Fibroblast of lung (primary cell): Measurements from ENCODE around the gene DPEP3. TPM values are rescaled to one million over a fixed set of nuclear protein-coding genes. Genes with fewer than 3 reads are reported as not detected.

Source experiments
- DNase-seq, 2 donors: peaks; one replicate each; pipeline versions ENCODE4 v3.0.0 to v3.0.0-alpha.2; 2010; ENCODE audit warnings: low read depth in 2 of 2
- H2AFZ ChIP-seq: 2 replicates; pipeline ENCODE4 v1.5.1; 2012; ENCODE audit warnings: low read length, control low read depth, inconsistent platforms
- H3K27ac ChIP-seq: 2 replicates; pipeline ENCODE4 v1.5.1; 2011; ENCODE audit warnings: low read length, control low read depth; ENCODE audit not compliant: insufficient read depth
- H3K27me3 ChIP-seq: 2 replicates; pipeline ENCODE4 v1.5.1; 2011; ENCODE audit warnings: mild to moderate bottlenecking, low read length; ENCODE audit not compliant: control insufficient read depth, insufficient read depth
- H3K36me3 ChIP-seq: 2 replicates; pipeline ENCODE4 v1.5.1; 2011; ENCODE audit warnings: low read length; ENCODE audit not compliant: control insufficient read depth, insufficient read depth
- H3K4me1 ChIP-seq: 2 replicates; pipeline ENCODE4 v1.5.1; 2011; ENCODE audit warnings: low read length; ENCODE audit not compliant: control insufficient read depth, insufficient read depth; ENCODE audit errors: extremely low read depth
- H3K4me2 ChIP-seq: 2 replicates; pipeline ENCODE4 v1.5.1; 2011; ENCODE audit warnings: low read length, control low read depth; ENCODE audit not compliant: insufficient read depth; ENCODE audit errors: extremely low read depth
- H3K4me3 ChIP-seq, 4 experiments: fragments of 200-600 bp in 1 of 4; sonication (generic) in 1 of 4; replicated peaks in 1 of 4; 2 replicates each; pipeline ENCODE4 v1.5.1; 2011 to 2016; ENCODE audit warnings: low read length in 4 of 4, low read depth in 3 of 4, mild to moderate bottlenecking in 3 of 4, control low read depth in 2 of 4, inconsistent platforms in 1 of 4, mixed read lengths in 1 of 4; ENCODE audit not compliant: insufficient read depth in 1 of 4; ENCODE audit errors: control extremely low read depth in 1 of 4
- H3K79me2 ChIP-seq: 2 replicates; pipeline ENCODE4 v1.5.1; 2012; ENCODE audit warnings: mild to moderate bottlenecking, low read length, inconsistent platforms; ENCODE audit not compliant: control insufficient read depth, insufficient read depth
- H3K9ac ChIP-seq: 2 replicates; pipeline ENCODE4 v1.5.1; 2011; ENCODE audit warnings: mild to moderate bottlenecking, low read length, control low read depth; ENCODE audit not compliant: insufficient read depth
- H3K9me3 ChIP-seq: 2 replicates; pipeline ENCODE4 v1.5.1; 2012; ENCODE audit warnings: low read depth, low read length; ENCODE audit not compliant: control insufficient read depth, insufficient read depth
- H4K20me1 ChIP-seq: 2 replicates; pipeline ENCODE4 v1.5.1; 2011; ENCODE audit warnings: low read length; ENCODE audit not compliant: control insufficient read depth, insufficient read depth; ENCODE audit errors: extremely low read depth
- CTCF ChIP-seq, 2 donors: IDR thresholded peaks in 1 of 2; conservative IDR thresholded peaks in 1 of 2; 1 replicate in 1 of 2; 2 replicates in 1 of 2; pipeline ENCODE4 v1.5.1; 2011 to 2012; ENCODE audit warnings: low read length in 2 of 2, control low read depth in 1 of 2, inconsistent platforms in 1 of 2, low read depth in 1 of 2, mild to moderate bottlenecking in 1 of 2
- EZH2 ChIP-seq: IDR thresholded peaks from 2 replicates; pipeline ENCODE4 v1.5.1; 2012; ENCODE audit warnings: low read length, control low read depth, mild to moderate bottlenecking; ENCODE audit errors: missing control alignments
- polyA plus RNA-seq, 2 donors: library from polyadenylated mRNA; depleted of rRNA in 1 of 2; stranded (reverse) in 1 of 2; unstranded in 1 of 2; fragments of >200 nt; gene quantifications; 2 replicates each; pipeline ENCODE4 v1.2.1, GENCODE V29; 2011 to 2012; ENCODE audit warnings: missing spikeins in 1 of 2
- total RNA-seq: library from RNA; depleted of rRNA; stranded (reverse); fragments of >200 nt; gene quantifications from 2 replicates; pipeline ENCODE4 v1.2.1, GENCODE V29; 2014

The DPEP3 gene
- total and polyA plus RNA-seq, 2 donors (not counting 1 experiment from before 2014, with no cell fraction given) = not detected

GRCh38 chr16:67966549-67967182 is 13.6 kb downstream of the DPEP3 start:
- H4K20me1 ChIP-seq = no peaks in the 10 kb centered on the region
- H2AFZ ChIP-seq = no peak overlapping the region
- peak; percentile 28 to 57 for DNase-seq
- peaks cover 65% of the 10 kb centered on the region for H3K79me2 ChIP-seq
- H3K4me2 ChIP-seq = peak overlapping the region; percentile 91
- H3K36me3 ChIP-seq = peaks cover 11% of the 10 kb centered on the region
- H3K4me3 ChIP-seq = peak overlapping the region; percentile 44 to 99 (median 84)
- H3K4me1 ChIP-seq = peaks cover 25% of the 10 kb centered on the region
- H3K9ac ChIP-seq = peak overlapping the region; percentile 92
- peak overlapping the region; percentile 85 for H3K27ac ChIP-seq
- H3K9me3 ChIP-seq = no peaks in the 10 kb centered on the region
- TF ChIP-seq EZH2 (no peak), CTCF (conservative IDR thresholded peaks at IDR 0.05 in 1 of 2, IDR thresholded peaks at IDR 0.05 in 1 of 2; ENCODE audit: low read depth in 1 of 2, low read length in 2 of 2) (no peak)
- no peaks in the 10 kb centered on the region for H3K27me3 ChIP-seq

GRCh38 chr16:67965668-67966548 is 14.4 kb downstream of the DPEP3 start:
- H4K20me1 ChIP-seq = no peaks in the 10 kb centered on the region
- H3K36me3 ChIP-seq = peaks cover 19% of the 10 kb centered on the region
- peak in 1 of 2 donors; percentile 42 for DNase-seq

More at GRCh38 chr16:67965668-67966548, 14.4 kb downstream of the DPEP3 start:
- Histone ChIP-seq H3K27me3 (no peaks in the 10 kb centered on the region), H2AFZ (no peak overlapping the region), H3K9ac (peak overlapping the region; percentile 62), H3K4me2 (peak overlapping the region; percentile 91), H3K27ac (peak overlapping the region; percentile 85), H3K79me2 (peaks cover 72% of the 10 kb centered on the region), H3K4me3 (peak overlapping the region; percentile 44 to 99 (median 84)), H3K9me3 (no peaks in the 10 kb centered on the region), H3K4me1 (peaks cover 25% of the 10 kb centered on the region)
- no peak for TF ChIP-seq EZH2
- no peak for TF ChIP-seq CTCF (conservative IDR thresholded peaks at IDR 0.05 in 1 of 2, IDR thresholded peaks at IDR 0.05 in 1 of 2; ENCODE audit: low read depth in 1 of 2, low read length in 2 of 2)
